Naive B cell (primary cell): ENCODE measurements around the gene GPR6. TPM values are rescaled to one million over a fixed set of nuclear protein-coding genes. Genes with fewer than 3 reads are reported as not detected.

Source experiments
- ATAC-seq, 2 donors: fragments of 150-1000 bp; cut with Tn5 transposase; 2 replicates each; pipeline ENCODE4 v1.10.0; 2021; ENCODE audit warnings: low read depth in 2 of 2, mild to moderate bottlenecking in 2 of 2, moderate library complexity in 2 of 2
- DNase-seq: peaks from one replicate; pipeline ENCODE4 v3.0.0; 2022
- H3K27ac Mint-ChIP-seq, 6 donors: one replicate each; pipeline ENCODE4 v1.8.0; 2020 to 2022; ENCODE audit warnings: mild to moderate bottlenecking in 6 of 6, mixed read lengths in 6 of 6, moderate library complexity in 5 of 6, inconsistent platforms in 2 of 6
- H3K27me3 Mint-ChIP-seq, 3 donors: one replicate each; pipeline ENCODE4 v1.8.0; 2021 to 2022; ENCODE audit warnings: mixed read lengths in 3 of 3, mild to moderate bottlenecking in 1 of 3
- H3K36me3 Mint-ChIP-seq, 2 donors: one replicate each; pipeline ENCODE4 v1.8.0; 2020 to 2022; ENCODE audit warnings: mixed read lengths in 2 of 2, inconsistent platforms in 1 of 2, mild to moderate bottlenecking in 1 of 2
- H3K4me1 Mint-ChIP-seq, 3 donors: one replicate each; pipeline ENCODE4 v1.8.0; 2020 to 2022; ENCODE audit warnings: mixed read lengths in 3 of 3, inconsistent platforms in 1 of 3, mild to moderate bottlenecking in 1 of 3, moderate library complexity in 1 of 3
- H3K4me3 Mint-ChIP-seq, 8 donors: one replicate each; pipeline ENCODE4 v1.8.0; 2020 to 2022; ENCODE audit warnings: mild to moderate bottlenecking in 8 of 8, mixed read lengths in 8 of 8, moderate library complexity in 8 of 8, inconsistent platforms in 2 of 8
- H3K9me3 Mint-ChIP-seq, 7 donors: one replicate each; pipeline ENCODE4 v1.8.0; 2020 to 2022; ENCODE audit warnings: mixed read lengths in 7 of 7, mild to moderate bottlenecking in 5 of 7, inconsistent platforms in 2 of 7, moderate library complexity in 1 of 7
- polyA plus RNA-seq, 6 donors: library from polyadenylated mRNA; unstranded; fragments of 300-500 nt; fragmentation: Illumina TruSeq; gene quantifications; one replicate each; pipeline ENCODE4 v1.2.3, GENCODE V29; 2021; ENCODE audit warnings: low read depth in 6 of 6

Gene GPR6
- polyA plus RNA-seq, 6 donors from 2014 or later: not detected

GRCh38 chr6:109964949-109965348 lies 13.2 kb upstream of the GPR6 start:
- no peak for DNase-seq
- H3K4me1 Mint-ChIP-seq: no peaks in the 10 kb centered on the region
- H3K9me3 Mint-ChIP-seq: peaks cover 0 to 10% (median 5%) of the 10 kb centered on the region in 7 donors
- peaks cover 7 to 9% of the 10 kb centered on the region in 2 donors for H3K36me3 Mint-ChIP-seq
- H3K27me3 Mint-ChIP-seq: peaks cover 0 to 8% (median 4%) of the 10 kb centered on the region in 3 donors
- H3K27ac Mint-ChIP-seq: no peak overlapping the region
- no peak for ATAC-seq
- H3K4me3 Mint-ChIP-seq: no peak overlapping the region

- Mint-ChIP-seq H3K27ac (no peak overlapping the region), H3K4me1 (no peaks in the 10 kb centered on the region), H3K9me3 (peaks cover 0 to 10% (median 5%) of the 10 kb centered on the region in 7 donors), H3K36me3 (peaks cover 3 to 7% of the 10 kb centered on the region in 2 donors), H3K4me3 (no peak overlapping the region), H3K27me3 (peaks cover 4 to 15% (median 8%) of the 10 kb centered on the region in 3 donors)
- DNase-seq (no peak), ATAC-seq (no peak)
Measured at GRCh38 chr6:109966299-109966698, 11.8 kb upstream of the GPR6 start.

- H3K27ac Mint-ChIP-seq: no peak overlapping the region
- peaks cover 0 to 4% (median 1%) of the 10 kb centered on the region in 3 donors for H3K4me1 Mint-ChIP-seq
- DNase-seq (no peak), ATAC-seq (no peak)
- H3K4me3 Mint-ChIP-seq: no peak overlapping the region
- peaks cover 0 to 17% of the 10 kb centered on the region in 2 donors for H3K36me3 Mint-ChIP-seq
- H3K9me3 Mint-ChIP-seq: peaks cover 0 to 16% (median 2%) of the 10 kb centered on the region in 7 donors
- peaks cover 73 to 84% (median 75%) of the 10 kb centered on the region in 3 donors for H3K27me3 Mint-ChIP-seq
Measured at GRCh38 chr6:109977791-109978173, 329 bp upstream of the GPR6 start.

DNA sequence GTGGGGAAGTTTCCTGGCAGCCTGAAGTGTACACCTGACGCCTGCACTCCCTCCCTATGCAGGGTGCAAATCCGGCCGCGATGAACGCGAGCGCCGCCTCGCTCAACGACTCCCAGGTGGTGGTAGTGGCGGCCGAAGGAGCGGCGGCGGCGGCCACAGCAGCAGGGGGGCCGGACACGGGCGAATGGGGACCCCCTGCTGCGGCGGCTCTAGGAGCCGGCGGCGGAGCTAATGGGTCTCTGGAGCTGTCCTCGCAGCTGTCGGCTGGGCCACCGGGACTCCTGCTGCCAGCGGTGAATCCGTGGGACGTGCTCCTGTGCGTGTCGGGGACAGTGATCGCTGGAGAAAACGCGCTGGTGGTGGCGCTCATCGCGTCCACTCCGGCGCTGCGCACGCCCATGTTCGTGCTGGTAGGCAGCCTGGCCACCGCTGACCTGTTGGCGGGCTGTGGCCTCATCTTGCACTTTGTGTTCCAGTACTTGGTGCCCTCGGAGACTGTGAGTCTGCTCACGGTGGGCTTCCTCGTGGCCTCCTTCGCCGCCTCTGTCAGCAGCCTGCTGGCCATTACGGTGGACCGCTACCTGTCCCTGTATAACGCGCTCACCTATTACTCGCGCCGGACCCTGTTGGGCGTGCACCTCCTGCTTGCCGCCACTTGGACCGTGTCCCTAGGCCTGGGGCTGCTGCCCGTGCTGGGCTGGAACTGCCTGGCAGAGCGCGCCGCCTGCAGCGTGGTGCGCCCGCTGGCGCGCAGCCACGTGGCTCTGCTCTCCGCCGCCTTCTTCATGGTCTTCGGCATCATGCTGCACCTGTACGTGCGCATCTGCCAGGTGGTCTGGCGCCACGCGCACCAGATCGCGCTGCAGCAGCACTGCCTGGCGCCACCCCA lies 1.2 kb downstream of the GPR6 start:
- peaks cover 0 to 17% of the 10 kb centered on the region in 2 donors for H3K36me3 Mint-ChIP-seq
- ATAC-seq (no peak), DNase-seq (no peak)
- peaks cover 0 to 16% (median 2%) of the 10 kb centered on the region in 7 donors for H3K9me3 Mint-ChIP-seq
- peaks cover 0 to 4% (median 1%) of the 10 kb centered on the region in 3 donors for H3K4me1 Mint-ChIP-seq
- peaks cover 73 to 88% (median 81%) of the 10 kb centered on the region in 3 donors for H3K27me3 Mint-ChIP-seq
- H3K27ac Mint-ChIP-seq: no peak overlapping the region
- H3K4me3 Mint-ChIP-seq: peak overlapping the region in 1 of 8 donors; percentile 57

- ATAC-seq (no peak), DNase-seq (no peak)
- peaks cover 44 to 57% (median 51%) of the 10 kb centered on the region in 3 donors for H3K27me3 Mint-ChIP-seq
- peaks cover 0 to 16% (median 4%) of the 10 kb centered on the region in 7 donors for H3K9me3 Mint-ChIP-seq
- peak overlapping the region in 1 of 6 donors; percentile 0 for H3K27ac Mint-ChIP-seq
- H3K4me3 Mint-ChIP-seq: no peak overlapping the region
- no peaks in the 10 kb centered on the region for H3K4me1 Mint-ChIP-seq
- H3K36me3 Mint-ChIP-seq: peaks cover 4 to 9% of the 10 kb centered on the region in 2 donors
Measured at GRCh38 chr6:109984410-109984809, 6.3 kb downstream of the GPR6 start.

GRCh38 chr6:109987196-109987595 lies 9.1 kb downstream of the GPR6 start:
- H3K27ac Mint-ChIP-seq: no peak overlapping the region
- no peak overlapping the region for H3K4me3 Mint-ChIP-seq
- peaks cover 0 to 5% (median 2%) of the 10 kb centered on the region in 7 donors for H3K9me3 Mint-ChIP-seq
- H3K27me3 Mint-ChIP-seq: peaks cover 19 to 31% (median 30%) of the 10 kb centered on the region in 3 donors
- DNase-seq: no peak
- H3K4me1 Mint-ChIP-seq: no peaks in the 10 kb centered on the region
- peaks cover 4 to 6% of the 10 kb centered on the region in 2 donors for H3K36me3 Mint-ChIP-seq
- ATAC-seq: no peak

DNA sequence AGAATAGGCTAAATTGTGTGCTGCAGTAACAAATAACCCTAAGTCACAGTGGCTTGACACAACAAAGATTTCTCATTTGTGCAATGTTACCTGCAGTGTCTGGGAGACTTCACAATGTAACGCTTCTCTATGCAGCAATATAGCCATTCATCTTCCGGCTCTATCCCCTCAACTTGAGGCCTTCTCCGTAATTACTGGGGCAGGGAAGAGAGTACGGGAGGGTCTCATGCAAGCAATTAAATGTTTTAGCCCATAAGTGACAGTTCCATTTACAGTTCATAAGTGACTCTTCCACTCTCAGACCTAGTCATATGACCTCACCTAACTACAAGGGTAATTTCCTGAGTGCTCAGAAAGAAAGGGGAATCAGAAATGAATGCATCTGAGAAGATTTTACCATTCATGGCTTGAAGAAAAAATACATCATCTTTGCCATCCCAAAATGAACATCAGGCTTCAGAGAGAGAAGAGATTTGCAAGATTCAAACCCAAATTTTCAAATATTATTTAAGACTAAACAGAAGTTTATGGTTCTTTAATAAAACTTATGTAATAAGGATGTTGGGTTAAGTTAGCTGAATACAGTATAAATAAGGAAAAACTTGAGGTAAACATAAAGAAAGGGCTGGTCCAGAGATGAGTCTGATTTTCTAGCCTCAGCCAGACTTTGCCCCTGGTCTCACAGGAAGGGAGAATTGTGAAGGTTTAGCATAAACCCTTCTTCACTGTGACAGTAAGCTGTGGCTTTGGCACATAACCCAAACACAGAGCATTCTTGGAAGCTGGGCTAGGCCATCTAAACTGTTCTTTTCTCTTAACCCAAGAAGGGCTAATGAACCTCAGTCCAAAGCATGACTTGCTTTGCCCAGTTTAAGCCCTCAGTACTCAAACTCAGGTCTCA lies 13.3 kb downstream of the GPR6 start:
- ATAC-seq (no peak), DNase-seq (no peak)
- no peak overlapping the region for H3K4me3 Mint-ChIP-seq
- peaks cover 0 to 4% of the 10 kb centered on the region in 2 donors for H3K36me3 Mint-ChIP-seq
- peaks cover 0 to 17% (median 7%) of the 10 kb centered on the region in 7 donors for H3K9me3 Mint-ChIP-seq
- peaks cover 10 to 26% (median 10%) of the 10 kb centered on the region in 3 donors for H3K27me3 Mint-ChIP-seq
- no peak overlapping the region for H3K27ac Mint-ChIP-seq
- H3K4me1 Mint-ChIP-seq: no peaks in the 10 kb centered on the region

GRCh38 chr6:109998159-109998785 lies 20.2 kb downstream of the GPR6 start:
- no peaks in the 10 kb centered on the region for H3K4me1 Mint-ChIP-seq
- peaks cover 18 to 30% (median 24%) of the 10 kb centered on the region in 3 donors for H3K27me3 Mint-ChIP-seq

GRCh38 chr6:109999740-110000139 lies 21.6 kb downstream of the GPR6 start:
- no peak for ATAC-seq
- peaks cover 2 to 18% (median 10%) of the 10 kb centered on the region in 7 donors for H3K9me3 Mint-ChIP-seq
- peaks cover 0 to 4% of the 10 kb centered on the region in 2 donors for H3K36me3 Mint-ChIP-seq
- H3K4me3 Mint-ChIP-seq: no peak overlapping the region
- no peak for DNase-seq
- H3K27ac Mint-ChIP-seq: peak overlapping the region in 1 of 6 donors; percentile 22
- H3K27me3 Mint-ChIP-seq: peaks cover 29 to 41% (median 33%) of the 10 kb centered on the region in 3 donors
- H3K4me1 Mint-ChIP-seq: no peaks in the 10 kb centered on the region

More at GRCh38 chr6:109998159-109998785, 20.2 kb downstream of the GPR6 start:
- Mint-ChIP-seq H3K36me3 (peaks cover 0 to 4% of the 10 kb centered on the region in 2 donors), H3K9me3 (peaks cover 2 to 23% (median 12%) of the 10 kb centered on the region in 7 donors), H3K4me3 (no peak overlapping the region), H3K27ac (peak overlapping the region in 1 of 6 donors; percentile 41)
- ATAC-seq: no peak
- DNase-seq: no peak

DNA sequence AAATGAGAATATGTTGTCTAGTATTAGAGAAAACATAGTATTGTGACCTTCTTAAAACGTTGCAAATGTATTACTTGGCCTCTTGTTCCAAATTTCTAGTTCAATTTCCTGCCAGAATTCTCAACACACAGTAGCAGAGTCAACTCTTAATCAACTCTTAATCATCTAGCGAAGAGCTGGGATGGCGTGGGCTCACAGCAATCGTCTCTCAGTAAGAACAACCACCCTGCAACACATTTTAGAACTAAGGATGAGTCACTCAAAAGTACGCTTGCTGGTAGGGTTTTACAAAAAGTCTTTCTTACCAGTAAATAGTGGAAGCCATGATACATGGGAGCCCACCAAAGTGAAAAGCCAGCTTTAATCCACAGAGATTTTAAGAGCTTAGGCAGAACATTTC lies 24.6 kb downstream of the GPR6 start:
- Mint-ChIP-seq H3K27ac (no peak overlapping the region), H3K27me3 (peaks cover 26 to 42% (median 33%) of the 10 kb centered on the region in 3 donors), H3K4me3 (no peak overlapping the region), H3K4me1 (no peaks in the 10 kb centered on the region), H3K36me3 (peaks cover 0 to 4% of the 10 kb centered on the region in 2 donors), H3K9me3 (peaks cover 2 to 15% (median 10%) of the 10 kb centered on the region in 7 donors)
- ATAC-seq: no peak
- no peak for DNase-seq

GRCh38 chr6:110013386-110013785 lies 35.3 kb downstream of the GPR6 start:
- Mint-ChIP-seq H3K4me1 (no peaks in the 10 kb centered on the region), H3K27ac (peak overlapping the region in 1 of 6 donors; percentile 83), H3K27me3 (peaks cover 0 to 15% (median 3%) of the 10 kb centered on the region in 3 donors), H3K36me3 (peaks cover 6 to 7% of the 10 kb centered on the region in 2 donors), H3K9me3 (peaks cover 4 to 12% (median 8%) of the 10 kb centered on the region in 7 donors), H3K4me3 (no peak overlapping the region)
- no peak for ATAC-seq
- no peak for DNase-seq

DNA sequence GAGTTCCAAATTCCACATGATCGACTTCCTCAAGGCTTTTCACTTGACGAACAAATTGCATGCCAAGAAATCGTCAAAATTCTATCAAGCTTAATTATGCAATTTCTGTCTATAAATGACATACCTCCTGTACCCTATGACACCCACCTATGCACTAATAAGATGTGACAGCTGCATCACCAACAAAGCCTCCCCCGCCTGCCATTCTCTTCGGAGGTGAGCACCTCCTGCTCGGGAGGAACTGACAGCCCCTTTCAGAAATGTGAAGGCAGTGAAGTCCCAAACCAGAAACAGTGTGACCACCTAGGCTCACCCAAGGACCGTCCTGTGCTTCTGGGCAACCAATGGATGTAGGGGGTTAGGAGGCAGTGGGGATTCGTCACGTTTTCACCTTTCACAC lies 37.1 kb downstream of the GPR6 start:
- Mint-ChIP-seq H3K9me3 (peaks cover 4 to 12% (median 8%) of the 10 kb centered on the region in 7 donors), H3K36me3 (peaks cover 6 to 7% of the 10 kb centered on the region in 2 donors), H3K27me3 (peaks cover 0 to 15% (median 3%) of the 10 kb centered on the region in 3 donors), H3K4me1 (peaks cover under 1 to 7% (median 1%) of the 10 kb centered on the region in 3 donors), H3K4me3 (no peak overlapping the region), H3K27ac (no peak overlapping the region)
- ATAC-seq (no peak), DNase-seq (no peak)
